Stimulated activated CD8-positive, alpha-beta memory T cell treated with anti-CD3 and anti-CD28 coated beads, Interleukin-4, amount 100 ng/mL, for 1 hour (primary cell): Measurements from ENCODE around the gene TOB1.
"Not testable (repeated sequence)": the region's sequence is repeated elsewhere in the genome, so short reads cannot be mapped to it uniquely, and the experiment has no call there.

Experiments
- DNase-seq, 2 donors: peaks; one replicate each; pipeline ENCODE4 v3.0.0-alpha.2; 2020; ENCODE audit warnings: low read depth in 2 of 2, low spot score in 1 of 2

Gene TOB1

DNA sequence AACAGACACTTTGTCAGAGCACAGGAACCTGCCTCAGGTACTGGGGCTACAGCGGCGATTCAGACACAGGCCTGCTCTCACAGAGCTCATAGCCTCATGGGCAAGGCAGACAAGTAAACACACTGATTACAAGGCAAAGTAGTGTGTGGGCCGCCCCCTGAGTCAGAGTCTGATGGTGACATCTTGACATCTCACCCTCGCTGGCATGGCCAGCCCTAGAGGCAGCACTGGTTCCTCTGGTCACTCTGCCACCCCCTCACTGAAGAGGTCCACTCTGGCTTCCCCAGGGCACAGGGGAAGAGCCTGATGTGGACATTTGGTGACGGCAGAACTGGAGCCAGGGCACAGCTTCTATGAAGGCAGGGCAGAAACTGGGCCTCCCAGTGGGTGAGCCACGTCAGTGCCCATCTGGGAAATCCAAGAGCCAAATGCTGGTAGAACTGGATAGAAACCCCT is 32.9 kb upstream of the TOB1 start:
- DNase-seq, result no peak

DNA sequence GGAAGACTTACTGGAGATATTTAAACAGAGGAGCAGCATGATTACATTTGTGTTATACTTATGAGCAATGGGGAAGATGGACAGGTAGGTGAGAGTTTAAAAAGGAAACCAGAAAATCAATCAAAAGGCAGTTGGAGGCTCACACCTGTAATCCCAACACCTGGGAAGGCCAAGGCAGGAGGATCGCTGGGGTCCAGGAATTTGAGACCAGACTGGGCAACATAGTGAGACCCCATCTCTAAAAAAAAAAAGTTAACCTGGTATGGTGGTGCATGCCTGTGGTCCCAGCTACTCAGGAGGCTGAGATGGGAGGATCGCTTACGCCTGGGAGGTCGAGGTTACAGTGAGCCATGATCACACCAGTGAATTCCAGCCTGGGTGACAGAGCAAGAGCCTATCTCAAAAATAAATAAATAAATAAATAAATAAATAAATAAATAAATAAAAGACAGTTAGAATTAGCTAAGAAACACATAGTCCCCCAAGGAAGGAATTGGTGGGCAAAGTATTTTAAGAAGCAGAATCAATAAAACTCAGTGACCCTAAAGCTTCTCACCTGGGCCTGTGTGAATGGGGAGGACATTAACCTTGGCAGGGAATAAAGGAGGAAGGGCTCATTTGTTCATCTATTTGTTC is 32.3 kb upstream of the TOB1 start:
- DNase-seq, result no peak

DNA sequence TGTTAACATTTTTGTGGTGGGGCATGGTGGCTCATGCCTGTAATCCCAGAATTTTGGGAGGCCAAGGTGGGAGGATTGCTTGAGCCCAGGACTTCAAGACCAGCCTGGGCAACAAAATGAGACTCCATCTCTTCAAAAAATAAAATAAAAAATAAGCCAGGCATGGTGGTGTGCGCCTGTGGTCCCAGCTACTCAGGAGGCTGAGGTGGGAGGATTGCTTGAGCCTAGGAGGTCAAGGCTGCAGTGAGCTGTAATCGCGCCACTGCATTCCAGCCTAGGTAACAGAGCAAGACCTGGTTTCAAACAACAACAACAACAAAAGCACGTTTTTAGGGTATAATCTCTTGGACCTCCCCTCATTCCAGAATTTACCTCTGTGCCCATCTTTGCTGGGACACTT is 28.4 kb upstream of the TOB1 start:
- DNase-seq, result not testable (repeated sequence)

DNA sequence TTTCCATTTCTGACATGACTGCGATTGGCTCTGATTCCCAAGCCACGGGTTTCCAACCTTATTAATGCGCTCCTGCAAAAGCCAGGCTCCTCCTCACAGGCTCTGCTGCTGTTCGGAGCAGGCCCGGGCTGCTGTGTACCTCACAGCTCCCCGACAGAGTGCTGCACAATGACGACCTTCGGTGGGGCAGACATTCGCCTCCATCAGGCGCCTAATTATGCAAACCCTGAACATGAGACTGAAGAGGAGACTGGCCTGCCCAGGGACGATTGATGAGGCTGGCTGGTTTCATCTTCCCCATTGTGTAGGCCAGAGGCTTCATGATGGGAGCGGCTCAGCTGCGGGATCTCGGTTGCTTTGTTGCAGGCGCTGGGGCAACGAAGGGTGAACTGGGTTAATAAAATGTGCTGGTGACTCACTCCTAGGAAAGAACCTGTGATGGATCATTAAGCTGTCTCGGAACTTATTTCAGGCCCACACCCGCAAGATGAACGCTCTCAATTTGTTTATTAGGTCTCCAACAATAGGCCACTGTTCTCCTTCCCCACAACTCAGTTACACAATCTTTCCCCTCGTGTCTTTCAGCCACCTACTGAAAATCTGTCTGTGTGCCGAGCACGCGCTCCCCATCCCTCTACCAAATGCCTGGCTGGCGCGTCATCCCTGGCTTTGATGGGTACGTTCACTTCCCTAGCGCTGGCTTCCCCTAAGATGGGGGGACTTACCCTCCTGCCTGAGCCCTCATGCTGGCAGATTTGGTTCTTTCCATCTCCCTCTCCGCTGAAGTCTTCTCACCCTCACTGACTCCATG is 27.2 kb upstream of the TOB1 start:
- no peak for DNase-seq

DNA sequence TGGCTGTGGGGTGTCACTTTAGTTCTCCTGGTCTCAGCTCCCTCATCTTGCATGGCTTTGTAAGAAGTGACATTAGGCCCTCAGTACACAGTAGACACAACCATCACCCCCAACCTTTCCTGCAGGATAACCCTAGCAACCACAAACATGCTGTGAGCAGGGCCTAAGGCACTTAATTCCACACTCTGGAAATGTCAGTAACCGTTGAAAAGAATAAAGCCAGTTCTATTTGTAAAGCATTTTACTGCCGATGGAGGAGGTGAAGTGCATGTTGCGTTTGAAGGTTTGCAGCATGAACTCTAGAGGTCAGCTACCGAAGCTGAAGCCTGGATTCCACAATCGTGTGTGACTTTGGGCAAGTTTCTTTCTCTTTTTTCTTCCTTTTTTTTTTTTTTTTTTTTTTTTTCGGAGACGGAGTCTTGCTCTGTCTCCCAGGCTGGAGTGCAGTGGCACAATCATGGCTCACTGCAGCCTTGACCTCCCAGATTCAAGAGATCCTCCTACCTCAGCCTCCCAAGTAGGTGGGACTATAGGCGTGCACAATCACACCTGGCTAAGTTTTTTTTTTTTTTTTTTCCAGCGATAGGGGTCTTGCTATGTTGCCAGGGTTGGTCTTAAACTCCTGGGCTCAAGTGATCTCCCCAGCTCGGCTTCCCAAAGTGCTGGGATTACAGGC is 26.1 kb upstream of the TOB1 start:
- no peak for DNase-seq

DNA sequence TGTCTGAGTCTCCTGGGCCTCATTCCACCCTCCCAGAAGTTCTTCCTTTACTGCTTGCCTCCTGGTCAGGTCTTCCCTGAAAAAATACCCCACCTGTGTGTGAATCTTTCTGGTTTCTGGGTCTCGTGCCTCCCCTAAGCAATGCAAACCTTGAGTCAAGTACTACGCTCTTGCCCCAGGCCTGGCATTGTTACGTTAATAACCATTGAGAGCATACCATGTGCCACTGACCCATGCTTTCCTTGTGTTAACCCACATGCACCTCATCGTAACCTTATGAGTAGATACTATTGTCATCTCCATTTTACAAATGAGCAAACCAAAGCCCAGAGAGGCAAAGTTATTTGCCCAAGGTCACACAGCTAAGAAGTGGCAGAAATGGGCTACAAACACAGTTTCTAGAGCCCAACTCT is 25.4 kb upstream of the TOB1 start:
- DNase-seq, result no peak

DNA sequence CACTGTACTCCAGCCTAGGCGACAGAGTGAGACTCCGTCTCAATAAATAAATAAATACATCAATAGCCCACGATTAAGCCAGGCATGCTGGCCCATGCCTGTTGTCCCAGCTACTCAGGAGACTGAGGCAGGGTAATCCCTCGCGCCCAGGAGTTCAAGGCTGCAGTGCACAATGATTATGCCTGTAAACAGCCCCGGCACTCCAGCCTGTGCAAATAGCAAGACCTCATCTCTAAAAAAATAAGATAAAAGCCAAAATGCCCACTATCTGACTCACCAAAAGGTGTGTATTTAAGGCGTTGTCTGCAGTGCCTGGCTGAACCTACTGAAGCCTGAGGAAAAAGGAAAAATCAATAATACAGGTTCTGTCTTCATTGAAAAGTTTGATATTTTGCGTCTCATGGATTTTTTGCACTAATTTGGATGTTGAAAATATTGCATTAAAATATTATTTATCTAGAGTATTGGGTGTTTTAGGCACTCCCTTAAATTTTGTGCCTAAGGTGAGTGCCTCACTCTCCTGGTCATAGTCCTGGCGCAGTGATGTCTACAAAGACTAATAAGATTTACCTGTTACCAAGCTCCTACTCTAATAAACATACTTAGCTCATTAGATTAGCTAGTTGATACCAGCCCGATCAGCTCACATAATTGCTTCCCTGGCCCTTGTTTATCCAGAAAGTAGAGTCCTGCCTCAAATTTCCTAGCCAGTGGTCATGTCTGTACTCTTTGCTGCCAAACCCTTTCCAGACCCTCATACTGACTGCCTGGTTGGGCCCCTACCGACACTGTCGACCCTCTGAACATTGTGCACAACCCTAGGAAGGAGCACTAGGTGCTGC is 24.7 kb upstream of the TOB1 start:
- no peak for DNase-seq

DNA sequence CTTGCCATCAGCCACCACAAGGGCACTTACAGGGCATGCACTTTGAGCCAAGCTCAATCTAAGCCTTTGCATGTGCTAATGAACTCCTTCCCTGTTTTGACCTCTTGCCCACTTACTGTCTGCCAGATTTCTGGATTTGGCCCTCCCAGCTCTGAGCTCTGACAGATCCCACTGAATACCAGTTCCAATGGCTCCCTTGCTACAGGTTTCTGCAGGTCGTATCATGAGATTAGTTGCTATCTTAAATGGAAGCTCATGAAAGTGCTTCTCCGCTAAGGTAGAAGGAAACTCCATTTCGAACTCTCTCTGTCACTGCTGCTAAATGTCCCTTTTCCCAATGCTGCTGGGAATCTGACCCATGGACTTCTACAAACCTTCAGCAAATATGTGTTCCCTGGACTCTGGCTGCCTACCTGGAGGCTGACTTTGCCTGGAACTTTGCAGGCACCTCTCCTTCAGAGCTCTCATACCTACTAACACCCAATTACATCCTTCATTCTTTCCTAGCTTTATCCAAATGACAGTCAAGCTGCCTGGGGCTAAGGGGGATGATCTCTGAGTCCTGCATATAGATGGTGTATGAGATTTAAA is 23.5 kb upstream of the TOB1 start:
- no peak for DNase-seq

DNA sequence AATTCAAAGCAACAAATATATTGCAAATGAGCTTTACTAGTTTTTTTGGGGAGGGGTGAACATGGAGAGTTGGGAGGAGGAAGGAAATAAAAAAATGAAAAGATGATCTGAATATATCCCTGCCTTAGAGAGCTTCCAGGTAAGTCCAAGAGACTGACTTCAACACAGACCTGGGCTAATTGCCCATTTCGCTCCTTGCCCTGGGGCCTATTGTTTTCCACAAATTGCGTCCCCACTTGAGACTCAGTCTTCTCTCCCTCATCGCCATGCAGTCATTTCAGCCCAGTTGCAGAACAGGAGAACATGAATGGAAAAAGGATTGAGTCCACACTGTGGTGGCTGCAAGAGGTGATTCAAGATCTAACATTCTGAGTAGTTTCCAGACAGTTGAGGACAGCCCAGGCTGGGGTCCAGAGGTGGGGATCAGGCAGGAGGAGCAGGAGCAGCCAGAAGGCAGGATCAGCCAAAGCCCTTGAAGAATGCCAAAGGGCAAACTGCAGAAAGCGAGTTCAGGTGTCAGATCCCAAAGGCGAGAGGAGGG is 21.6 kb upstream of the TOB1 start:
- DNase-seq, result no peak

DNA sequence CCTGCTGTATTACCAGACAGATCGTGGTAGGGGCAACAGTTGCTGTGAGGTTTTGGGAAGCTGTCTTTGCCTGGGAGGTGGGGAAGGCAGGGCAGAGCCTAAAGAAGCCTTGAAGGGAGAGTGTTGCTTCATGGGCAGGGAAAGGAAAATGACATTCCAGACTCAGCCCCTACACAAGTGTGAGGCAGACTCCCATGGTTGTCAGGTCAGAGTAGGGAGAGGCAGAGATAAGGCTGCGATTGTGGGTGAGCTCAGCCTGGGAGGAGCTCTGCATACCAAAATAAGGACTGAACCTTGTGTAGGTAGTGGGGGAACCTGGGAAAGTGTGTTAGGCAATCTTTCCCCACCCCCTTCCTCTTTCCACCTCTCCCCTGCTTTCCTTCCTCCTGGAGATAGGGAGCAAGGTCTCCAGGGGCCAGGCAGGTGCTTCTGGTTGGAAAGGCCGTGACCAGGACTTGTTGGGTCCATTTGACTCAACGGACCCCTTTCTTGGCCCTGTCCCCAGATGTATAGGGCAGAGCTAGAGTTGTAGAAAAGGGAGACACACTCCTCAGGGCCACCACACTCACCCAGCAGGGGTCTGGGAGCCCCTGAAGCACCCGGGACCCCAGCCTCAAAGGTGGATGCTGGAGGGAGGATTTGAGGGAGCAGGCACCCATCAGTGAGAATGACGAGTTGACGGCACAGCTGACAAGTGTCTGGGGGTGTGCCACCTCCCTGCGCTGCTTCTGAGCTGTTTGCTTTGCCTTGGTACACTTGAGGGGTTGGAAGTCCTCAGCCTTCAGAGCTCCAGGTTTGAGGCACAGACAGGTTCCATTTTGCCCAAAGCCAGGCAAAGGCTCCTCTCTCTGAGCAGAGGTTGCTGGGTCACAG is 18.5 kb upstream of the TOB1 start:
- DNase-seq, result no peak

DNA sequence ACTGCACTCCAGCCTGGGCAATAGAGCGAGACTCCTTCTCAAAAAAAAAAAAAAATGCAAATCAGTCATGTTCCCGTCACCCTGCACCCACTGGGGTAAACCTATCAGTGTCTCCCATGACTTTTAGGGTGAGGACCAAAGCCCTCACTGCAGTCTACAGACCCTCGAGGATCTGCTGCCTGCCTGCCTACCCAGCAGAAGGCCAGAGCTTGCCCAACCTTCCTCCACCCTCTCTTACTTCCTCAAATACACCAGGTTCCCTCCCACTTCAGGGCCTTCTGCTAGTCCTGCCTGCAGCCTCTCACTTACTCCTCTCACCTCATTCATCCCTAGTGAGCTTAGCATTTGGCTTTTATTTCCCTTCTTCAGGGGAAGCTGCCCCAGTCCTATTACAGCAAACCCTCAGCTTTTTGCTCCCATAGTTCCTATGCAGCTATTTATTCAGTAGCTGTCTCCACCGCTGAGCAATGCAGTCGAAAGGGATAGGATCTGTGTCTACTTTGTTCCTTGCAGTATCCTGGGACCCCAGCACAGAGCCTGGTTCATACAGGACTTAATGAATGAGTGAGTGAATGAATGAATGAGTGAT is 17.8 kb upstream of the TOB1 start:
- DNase-seq, result no peak

DNA sequence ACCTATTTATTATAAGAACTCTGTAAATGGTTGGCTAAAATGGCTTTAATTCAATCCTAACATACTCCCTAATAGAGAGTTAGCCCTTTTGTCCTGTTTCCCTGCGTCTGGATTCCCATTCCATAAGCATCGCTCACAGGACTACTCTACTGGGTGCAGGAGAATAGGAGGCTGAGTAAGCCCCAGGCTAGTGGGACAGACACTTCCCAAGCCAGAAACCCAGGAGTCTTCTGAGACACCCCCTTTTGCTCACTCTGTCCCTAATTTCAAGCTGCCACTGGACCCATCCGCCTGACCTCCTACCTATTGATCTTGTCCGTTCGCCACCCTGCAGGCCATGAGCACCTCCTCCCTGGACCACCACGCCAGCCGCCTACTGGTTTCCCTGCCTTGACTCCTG is 16.7 kb upstream of the TOB1 start:
- no peak for DNase-seq

DNA sequence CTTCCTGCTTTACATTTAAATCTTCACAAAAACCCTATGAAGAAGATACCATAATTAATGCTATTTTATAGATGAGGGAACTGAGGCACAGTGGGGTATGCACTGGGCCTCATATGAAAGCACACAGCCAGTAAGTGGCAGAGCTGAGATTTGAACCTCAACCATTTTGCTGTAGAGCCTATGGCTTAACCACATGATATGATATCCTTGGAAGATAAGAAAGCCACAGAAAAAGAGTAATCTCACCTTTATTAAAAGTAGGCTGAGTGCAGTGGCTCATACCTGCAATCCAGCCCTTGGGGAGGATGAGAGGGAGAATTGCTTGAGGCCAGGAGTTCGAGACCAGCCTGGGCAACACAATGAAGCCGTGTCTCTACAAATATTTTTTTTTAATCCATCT is 15.0 kb upstream of the TOB1 start:
- DNase-seq, result no peak

DNA sequence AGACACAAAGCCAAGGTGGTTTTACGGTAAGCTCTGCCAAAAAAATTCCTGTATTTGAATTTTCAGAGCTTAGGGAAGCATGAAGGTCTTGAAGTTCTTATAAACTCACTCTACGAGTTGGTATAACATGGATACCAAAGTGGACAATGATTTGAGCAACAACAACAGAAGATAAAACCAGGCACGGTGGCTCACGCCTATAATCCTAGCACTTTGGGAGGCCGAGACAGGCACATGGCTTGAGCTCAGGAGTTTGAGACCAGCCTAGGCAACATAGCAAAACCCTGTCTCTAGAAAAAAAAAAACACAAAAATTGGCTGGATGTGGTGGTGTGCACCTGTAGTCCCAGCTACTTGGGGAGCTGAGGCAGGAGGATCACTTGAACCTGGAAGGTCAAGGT is 12.9 kb upstream of the TOB1 start:
- no peak for DNase-seq

DNA sequence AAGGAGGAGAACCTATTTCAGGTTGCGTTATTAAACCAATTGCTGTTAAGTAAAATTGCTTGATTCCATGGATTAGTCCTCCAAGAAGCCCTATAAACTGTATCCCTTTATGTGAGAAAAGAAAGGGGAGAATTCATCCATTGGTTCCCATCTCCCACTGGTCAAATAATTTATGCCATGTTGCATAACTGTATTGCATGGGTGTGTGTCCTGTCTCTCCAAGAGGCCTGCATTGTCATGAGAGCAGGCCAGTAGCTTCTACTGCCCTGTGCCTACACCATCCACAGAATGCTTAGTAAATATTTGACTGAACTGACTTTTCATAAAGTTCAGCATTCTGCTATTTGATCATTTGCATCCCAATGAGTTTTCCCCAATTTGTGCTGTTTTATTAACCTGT is 11.7 kb upstream of the TOB1 start:
- no peak for DNase-seq

DNA sequence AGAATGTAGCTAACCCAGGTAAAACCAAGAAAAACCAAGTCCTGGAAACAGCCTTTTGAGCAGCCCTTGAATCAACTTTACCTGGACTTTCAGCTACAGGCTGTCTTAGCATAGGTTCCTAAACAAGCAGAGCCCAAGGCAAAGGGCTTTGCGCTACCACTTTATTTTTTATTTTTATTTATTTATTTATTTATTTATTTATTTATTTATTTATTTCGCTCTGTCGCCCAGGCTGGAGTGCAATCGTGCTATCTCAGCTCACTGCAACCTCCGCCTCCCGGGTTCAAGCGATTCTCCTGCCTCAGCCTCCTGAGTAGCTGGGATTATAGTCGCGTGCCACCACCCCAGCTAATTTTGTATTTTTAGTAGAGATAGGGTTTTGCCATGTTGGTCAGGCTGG is 10.9 kb upstream of the TOB1 start:
- DNase-seq, result not testable (repeated sequence)

DNA sequence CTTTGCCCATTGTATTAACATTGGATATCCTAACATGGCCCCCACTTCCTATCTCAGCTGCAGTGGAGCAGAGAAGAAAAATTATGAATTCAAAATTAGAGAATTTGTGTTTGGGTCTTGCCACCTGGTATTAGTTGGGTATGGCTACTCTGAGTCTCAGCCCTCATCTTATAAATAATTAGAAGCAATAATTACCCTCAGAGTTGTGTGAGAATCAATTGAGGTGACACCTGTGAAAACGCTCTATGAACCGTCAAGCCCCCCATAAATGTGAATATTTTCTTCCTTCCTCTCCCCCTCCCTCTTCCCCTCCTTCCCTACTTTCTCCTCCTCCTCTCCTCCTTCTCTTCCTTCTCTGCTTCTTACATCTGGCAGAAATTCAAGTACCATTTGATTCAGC is 8.9 kb upstream of the TOB1 start:
- DNase-seq, result no peak

DNA sequence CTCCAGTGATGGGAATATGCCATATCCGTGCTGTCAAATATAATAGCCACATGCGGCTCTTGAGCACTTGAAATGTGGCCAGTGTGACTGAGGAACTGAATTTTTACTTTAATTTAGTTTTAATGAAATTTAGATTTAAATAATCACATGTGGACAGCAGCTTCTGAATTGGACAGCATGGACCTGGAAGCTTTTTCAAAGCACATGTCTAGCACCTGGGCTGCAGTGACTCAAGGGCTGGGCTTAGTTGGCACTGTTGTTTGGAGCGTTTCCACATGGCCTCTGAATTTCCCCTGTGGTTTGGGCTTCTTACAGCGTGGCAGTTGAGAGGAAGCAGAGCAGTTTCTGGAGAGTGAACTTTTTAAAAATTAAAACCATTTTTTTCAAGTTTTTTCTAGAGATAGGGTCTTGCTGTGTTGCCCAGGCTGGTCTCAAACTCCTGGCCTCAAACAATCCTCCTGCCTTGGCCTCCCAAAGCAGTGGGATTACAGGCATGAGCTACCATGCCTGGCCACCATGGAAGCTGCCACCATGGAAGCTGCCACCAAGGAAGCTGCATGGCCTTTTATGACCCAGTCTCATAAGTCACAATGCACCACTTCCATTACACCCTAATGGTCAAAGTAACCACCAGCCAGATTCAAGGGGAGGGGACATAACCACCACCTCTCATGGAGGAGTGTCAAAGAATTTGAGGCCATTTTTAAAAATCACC is 6.7 kb upstream of the TOB1 start:
- DNase-seq, result peak in 1 of 2 donors; percentile 38

DNA sequence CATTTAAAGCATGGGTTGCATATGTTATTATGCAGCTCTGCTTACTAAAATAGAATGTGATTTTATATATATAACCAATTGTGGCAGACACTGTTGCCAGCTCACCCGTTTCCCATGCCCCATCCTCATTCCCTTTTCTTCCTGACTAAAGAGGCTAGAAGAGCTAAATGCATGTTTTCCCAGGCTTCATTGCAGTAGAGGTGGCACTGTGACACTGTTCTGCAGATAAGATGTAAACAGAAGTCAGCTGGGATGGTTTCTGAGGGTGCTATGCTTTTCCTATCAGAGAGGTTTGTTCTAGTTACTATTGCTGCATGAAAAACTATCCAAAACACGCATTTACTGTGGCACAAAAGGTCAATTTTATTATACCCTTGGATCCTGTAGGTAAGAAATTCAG is 5.7 kb upstream of the TOB1 start:
- DNase-seq, result no peak
